ENCODE measurements around the gene NAT9. TPM values are rescaled to one million over a fixed set of nuclear protein-coding genes. Genes with fewer than 3 reads are reported as not detected.

The NAT9 gene
- total RNA-seq, 1 experiment from 2014 or later: 63.5 TPM

DNA sequence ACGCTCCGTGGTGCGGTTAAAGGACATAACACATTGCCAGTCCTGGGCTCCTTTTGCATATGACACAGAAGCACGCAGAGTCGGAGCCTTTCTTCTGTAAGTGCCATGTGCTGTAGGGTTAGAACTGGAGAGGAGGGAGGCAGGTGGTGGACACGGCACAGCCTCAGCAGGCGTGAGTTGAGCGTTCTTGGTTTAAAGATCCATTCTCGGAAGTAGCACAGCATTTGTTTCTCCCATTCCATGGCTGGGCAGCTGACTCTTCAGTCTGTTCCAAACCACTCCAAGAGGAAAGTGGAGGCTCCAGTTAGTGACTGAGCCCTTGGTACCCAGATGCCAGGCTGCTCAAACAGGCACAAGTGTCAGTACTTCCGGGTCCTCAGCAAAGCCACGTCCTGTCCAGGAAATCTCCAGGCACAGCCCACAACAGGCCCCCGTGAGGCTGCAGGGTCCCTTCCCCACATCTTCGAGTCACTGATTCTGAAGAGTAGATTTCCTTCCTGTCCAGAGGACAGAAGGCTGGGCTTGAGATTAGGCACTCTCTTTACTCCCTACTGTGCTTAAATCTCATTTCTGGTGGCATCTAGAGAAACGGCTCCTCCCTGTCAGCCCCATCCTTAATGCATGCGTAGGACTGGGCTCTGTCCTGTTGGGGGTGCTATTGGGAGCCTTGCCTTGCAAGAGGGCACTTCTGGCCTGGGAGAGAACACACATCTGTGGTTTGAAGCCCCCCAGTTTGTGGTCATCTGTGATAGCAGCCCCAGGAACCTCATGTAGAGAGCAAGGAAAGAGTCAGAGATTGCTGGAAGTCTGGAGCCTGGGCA lies 39.6 kb upstream of the NAT9 start:
- Histone ChIP-seq H3K27me3 (ENCODE audit: insufficient read depth, low read length) (no peaks in the 10 kb centered on the region), H3K79me1 (ENCODE audit: insufficient read depth, low read depth, low read length, poor library complexity, severe bottlenecking) (no peaks in the 10 kb centered on the region), H3K23ac (ENCODE audit: insufficient read length, low read depth, low read length) (no peak overlapping the region), H4K20me1 (ENCODE audit: control insufficient read depth, insufficient read depth, insufficient read length) (no peaks in the 10 kb centered on the region), H4K91ac (ENCODE audit: insufficient read length, low read depth, low read length) (no peak overlapping the region), H2BK5ac (ENCODE audit: insufficient read length, low read length) (no peak overlapping the region), H2AFZ (ENCODE audit: low read length) (no peak overlapping the region), H3K79me2 (ENCODE audit: insufficient read depth, low read length) (no peaks in the 10 kb centered on the region), H2AK5ac (ENCODE audit: insufficient read length, low read length) (no peak overlapping the region), H3K56ac (ENCODE audit: insufficient read length, low read depth, low read length) (no peak overlapping the region), H3K9me3 (ENCODE audit: control insufficient read depth, low read depth, low read length) (no peaks in the 10 kb centered on the region), H3K9ac (ENCODE audit: extremely low read depth, insufficient read length, low read length) (no peak overlapping the region), H3K23me2 (ENCODE audit: insufficient read length, low read depth, low read length, poor library complexity, severe bottlenecking) (no peaks in the 10 kb centered on the region), H2BK12ac (ENCODE audit: insufficient read length, low read depth, low read length) (no peak overlapping the region), H3K14ac (ENCODE audit: insufficient read depth, low read length) (no peak overlapping the region), H3T11ph (ENCODE audit: low read length) (no peak overlapping the region), H3K18ac (ENCODE audit: insufficient read length, low read depth, low read length) (no peak overlapping the region), H3K4ac (ENCODE audit: low read depth, low read length) (no peak overlapping the region), H4K5ac (ENCODE audit: insufficient read length, low read depth, low read length) (no peak overlapping the region), H3K4me1 (ENCODE audit: insufficient read depth, low read length) (no peaks in the 10 kb centered on the region), H3K4me2 (ENCODE audit: insufficient read depth, insufficient read length, low read length) (no peak overlapping the region), H2BK20ac (ENCODE audit: low read depth, low read length, poor library complexity, severe bottlenecking) (no peak overlapping the region), H2BK120ac (ENCODE audit: low read depth, low read length, poor library complexity, severe bottlenecking) (no peak overlapping the region), H4K8ac (replicated peaks; ENCODE audit: insufficient read length, low read depth, low read length) (no peak overlapping the region), H3K27ac (ENCODE audit: insufficient read length, low read depth, low read length) (no peak overlapping the region), H2BK15ac (ENCODE audit: low read depth, low read length) (no peak overlapping the region)
- whole genome bisulfite sequencing (ENCODE audit: extremely low coverage, insufficient read length, low lambda C conversion rate): no CpG with 5 or more reads among the region's 15 CpGs
- Mint-ChIP-seq H3K27ac (no peak overlapping the region), H3K4me3 (0 out of 5 replicates have a peak overlapping the region, but pooled peaks of 1 of the 2 experiments have one; percentile 2), H3K36me3 (ENCODE audit: insufficient read depth in 1 of 3, low read depth in 3 of 3) (peaks cover 3 to 8% (median 5%) of the 10 kb centered on the region in 3 experiments; a peak in 5 of 7 replicates), H3K4me1 (peaks cover 8 to 14% of the 10 kb centered on the region in 2 experiments), H3K27me3 (ENCODE audit: low read depth) (peaks cover 4% of the 10 kb centered on the region), H3K9me3 (no peaks in the 10 kb centered on the region)
- peak; percentile 72 for DNase-seq
- TF ChIP-seq, protein P1, sequence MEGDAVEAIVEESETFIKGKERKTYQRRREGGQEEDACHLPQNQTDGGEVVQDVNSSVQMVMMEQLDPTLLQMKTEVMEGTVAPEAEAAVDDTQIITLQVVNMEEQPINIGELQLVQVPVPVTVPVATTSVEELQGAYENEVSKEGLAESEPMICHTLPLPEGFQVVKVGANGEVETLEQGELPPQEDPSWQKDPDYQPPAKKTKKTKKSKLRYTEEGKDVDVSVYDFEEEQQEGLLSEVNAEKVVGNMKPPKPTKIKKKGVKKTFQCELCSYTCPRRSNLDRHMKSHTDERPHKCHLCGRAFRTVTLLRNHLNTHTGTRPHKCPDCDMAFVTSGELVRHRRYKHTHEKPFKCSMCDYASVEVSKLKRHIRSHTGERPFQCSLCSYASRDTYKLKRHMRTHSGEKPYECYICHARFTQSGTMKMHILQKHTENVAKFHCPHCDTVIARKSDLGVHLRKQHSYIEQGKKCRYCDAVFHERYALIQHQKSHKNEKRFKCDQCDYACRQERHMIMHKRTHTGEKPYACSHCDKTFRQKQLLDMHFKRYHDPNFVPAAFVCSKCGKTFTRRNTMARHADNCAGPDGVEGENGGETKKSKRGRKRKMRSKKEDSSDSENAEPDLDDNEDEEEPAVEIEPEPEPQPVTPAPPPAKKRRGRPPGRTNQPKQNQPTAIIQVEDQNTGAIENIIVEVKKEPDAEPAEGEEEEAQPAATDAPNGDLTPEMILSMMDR (conservative IDR thresholded peaks at IDR 0.05): peak; percentile 75
